ENCODE measurements around the gene RAET1G.

DNA sequence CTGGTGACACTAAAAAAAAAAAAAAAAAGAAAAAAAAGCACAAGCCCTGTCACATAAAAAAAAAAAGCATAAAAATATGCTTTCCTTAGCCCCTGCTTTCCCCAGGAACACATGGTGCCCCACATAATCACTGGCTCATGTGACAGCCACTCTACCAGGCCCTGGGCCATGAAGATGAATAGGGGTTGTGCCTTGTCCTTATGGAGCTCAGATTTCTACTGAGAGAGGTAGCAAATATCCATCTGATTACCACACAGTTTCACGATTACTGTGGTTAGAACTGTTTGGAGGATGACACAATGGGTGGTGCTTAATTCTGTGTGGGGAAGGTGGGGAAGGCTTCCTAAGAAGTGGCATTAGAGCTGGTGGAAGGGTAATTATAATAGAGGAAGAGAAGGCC lies 34.3 kb downstream of the RAET1G start:
- TF ChIP-seq, protein P1, sequence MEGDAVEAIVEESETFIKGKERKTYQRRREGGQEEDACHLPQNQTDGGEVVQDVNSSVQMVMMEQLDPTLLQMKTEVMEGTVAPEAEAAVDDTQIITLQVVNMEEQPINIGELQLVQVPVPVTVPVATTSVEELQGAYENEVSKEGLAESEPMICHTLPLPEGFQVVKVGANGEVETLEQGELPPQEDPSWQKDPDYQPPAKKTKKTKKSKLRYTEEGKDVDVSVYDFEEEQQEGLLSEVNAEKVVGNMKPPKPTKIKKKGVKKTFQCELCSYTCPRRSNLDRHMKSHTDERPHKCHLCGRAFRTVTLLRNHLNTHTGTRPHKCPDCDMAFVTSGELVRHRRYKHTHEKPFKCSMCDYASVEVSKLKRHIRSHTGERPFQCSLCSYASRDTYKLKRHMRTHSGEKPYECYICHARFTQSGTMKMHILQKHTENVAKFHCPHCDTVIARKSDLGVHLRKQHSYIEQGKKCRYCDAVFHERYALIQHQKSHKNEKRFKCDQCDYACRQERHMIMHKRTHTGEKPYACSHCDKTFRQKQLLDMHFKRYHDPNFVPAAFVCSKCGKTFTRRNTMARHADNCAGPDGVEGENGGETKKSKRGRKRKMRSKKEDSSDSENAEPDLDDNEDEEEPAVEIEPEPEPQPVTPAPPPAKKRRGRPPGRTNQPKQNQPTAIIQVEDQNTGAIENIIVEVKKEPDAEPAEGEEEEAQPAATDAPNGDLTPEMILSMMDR (IDR thresholded peaks at IDR 0.05), result no peak
- TF ChIP-seq POLR2A (IDR thresholded peaks at IDR 0.05), result no peak
